WERI-Rb-1 (cell line): ENCODE data around the gene TBC1D30.

Experiments
- DNase-seq: peaks from one replicate; pipeline ENCODE4 v3.0.0-alpha.2; 2020
- H3K27ac ChIP-seq: fragments of 250-450 bp; sonication (Bioruptor Pico); 2 replicates; pipeline ENCODE4 v1.5.1; 2020; ENCODE audit warnings: mild to moderate bottlenecking, moderate library complexity
- H3K27me3 ChIP-seq: fragments of 250-450 bp; sonication (Bioruptor Pico); 2 replicates; pipeline ENCODE4 v1.5.1; 2021; ENCODE audit warnings: mild to moderate bottlenecking, low read depth, moderate library complexity; ENCODE audit not compliant: insufficient read depth, severe bottlenecking
- H3K36me3 ChIP-seq: fragments of 250-450 bp; sonication (Bioruptor Pico); 2 replicates; pipeline ENCODE4 v1.5.1; 2020; ENCODE audit warnings: mild to moderate bottlenecking, moderate library complexity
- H3K4me3 ChIP-seq: 2 replicates; pipeline ENCODE4 v1.5.1; 2011; ENCODE audit warnings: low read depth, mild to moderate bottlenecking, control low read depth, low read length
- H3K9me3 ChIP-seq: fragments of 250-450 bp; sonication (Bioruptor Pico); 2 replicates; pipeline ENCODE4 v1.5.1; 2021; ENCODE audit warnings: mild to moderate bottlenecking, moderate library complexity; ENCODE audit not compliant: severe bottlenecking
- CTCF ChIP-seq: IDR thresholded peaks from 2 replicates; pipeline ENCODE4 v1.5.1; 2011; ENCODE audit warnings: low read depth, mild to moderate bottlenecking, control low read depth, inconsistent platforms, low read length

Gene TBC1D30

GRCh38 chr12:64877363-64878004 is 53.0 kb downstream of the TBC1D30 start:
- no peaks in the 10 kb centered on the region for H3K27me3 ChIP-seq
- no peak overlapping the region for H3K4me3 ChIP-seq
- no peaks in the 10 kb centered on the region for H3K9me3 ChIP-seq
- no peak overlapping the region for H3K27ac ChIP-seq
- no peak for TF ChIP-seq CTCF
- DNase-seq: no peak
- peaks cover 3% of the 10 kb centered on the region; the same call in 1 of the 2 replicates for H3K36me3 ChIP-seq

GRCh38 chr12:64882687-64883086 is 58.2 kb downstream of the TBC1D30 start:
- TF ChIP-seq CTCF: no peak

GRCh38 chr12:64883264-64884163 is 59.1 kb downstream of the TBC1D30 start:
- H3K36me3 ChIP-seq: no peaks in the 10 kb centered on the region
- no peak for DNase-seq
- H3K27ac ChIP-seq: no peak overlapping the region

More at GRCh38 chr12:64882687-64883086, 58.2 kb downstream of the TBC1D30 start:
- Histone ChIP-seq H3K4me3 (no peak overlapping the region), H3K27ac (no peak overlapping the region), H3K36me3 (no peaks in the 10 kb centered on the region), H3K9me3 (no peaks in the 10 kb centered on the region), H3K27me3 (no peaks in the 10 kb centered on the region)
- no peak for DNase-seq

GRCh38 chr12:64884164-64884542 is 59.7 kb downstream of the TBC1D30 start:
- Histone ChIP-seq H3K36me3 (no peaks in the 10 kb centered on the region), H3K27ac (no peak overlapping the region), H3K27me3 (no peaks in the 10 kb centered on the region), H3K9me3 (no peaks in the 10 kb centered on the region), H3K4me3 (no peak overlapping the region)
- DNase-seq: no peak
- TF ChIP-seq CTCF: no peak

More at GRCh38 chr12:64883264-64884163, 59.1 kb downstream of the TBC1D30 start:
- Histone ChIP-seq H3K9me3 (no peaks in the 10 kb centered on the region), H3K4me3 (no peak overlapping the region), H3K27me3 (no peaks in the 10 kb centered on the region)
- peak; percentile 20; the same call in 1 of the 2 replicates for TF ChIP-seq CTCF

GRCh38 chr12:64884728-64885127 is 60.3 kb downstream of the TBC1D30 start:
- Histone ChIP-seq H3K27me3 (no peaks in the 10 kb centered on the region), H3K4me3 (no peak overlapping the region), H3K36me3 (no peaks in the 10 kb centered on the region), H3K9me3 (no peaks in the 10 kb centered on the region), H3K27ac (no peak overlapping the region)
- TF ChIP-seq CTCF: no peak
- no peak for DNase-seq
